ENCODE measurements around the gene FAM210B. TPM values are rescaled to one million over a fixed set of nuclear protein-coding genes. Genes with fewer than 3 reads are reported as not detected.

Gene FAM210B
- total RNA-seq, 1 experiment from 2014 or later, result 19.1 TPM

DNA sequence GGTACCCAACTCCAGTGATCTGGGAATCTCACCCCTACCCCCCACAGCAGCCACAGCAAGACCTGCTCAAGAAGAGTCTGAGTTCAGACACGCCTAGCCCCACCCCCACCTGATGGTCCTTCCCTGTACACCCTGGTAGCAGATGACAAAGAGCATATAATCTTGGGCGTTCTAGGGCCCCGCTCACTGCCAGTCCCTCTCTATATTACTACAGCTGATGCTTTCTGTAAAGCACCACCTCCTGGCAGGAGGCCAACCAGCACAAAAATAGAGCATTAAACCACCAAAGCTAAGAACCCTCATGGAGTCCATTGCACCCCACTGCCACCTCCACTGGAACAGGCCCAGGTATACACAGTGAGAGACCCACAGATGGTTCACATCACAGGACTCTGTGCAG lies 42.3 kb upstream of the FAM210B start (continued):
- TF ChIP-seq, protein P1, sequence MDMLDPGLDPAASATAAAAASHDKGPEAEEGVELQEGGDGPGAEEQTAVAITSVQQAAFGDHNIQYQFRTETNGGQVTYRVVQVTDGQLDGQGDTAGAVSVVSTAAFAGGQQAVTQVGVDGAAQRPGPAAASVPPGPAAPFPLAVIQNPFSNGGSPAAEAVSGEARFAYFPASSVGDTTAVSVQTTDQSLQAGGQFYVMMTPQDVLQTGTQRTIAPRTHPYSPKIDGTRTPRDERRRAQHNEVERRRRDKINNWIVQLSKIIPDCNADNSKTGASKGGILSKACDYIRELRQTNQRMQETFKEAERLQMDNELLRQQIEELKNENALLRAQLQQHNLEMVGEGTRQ (CRISPR knock-in tag; IDR thresholded peaks at IDR 0.05), result no peak
- TF ChIP-seq TCF7 (CRISPR knock-in tag; IDR thresholded peaks at IDR 0.05; ENCODE audit: low read depth) (no peak), ATF1 (CRISPR knock-in tag; IDR thresholded peaks at IDR 0.05) (no peak), ZBTB21 (CRISPR knock-in tag; IDR thresholded peaks at IDR 0.05; ENCODE audit: borderline replicate concordance) (no peak), CTCF (IDR thresholded peaks at IDR 0.05) (no peak), SOX15 (CRISPR knock-in tag; IDR thresholded peaks at IDR 0.05) (no peak), NFYB (CRISPR knock-in tag; conservative IDR thresholded peaks at IDR 0.05; ENCODE audit: low read depth) (no peak), NFATC4 (CRISPR knock-in tag; IDR thresholded peaks at IDR 0.05) (no peak), RORB (CRISPR knock-in tag; IDR thresholded peaks at IDR 0.05) (no peak)
- TF ChIP-seq, protein P2, sequence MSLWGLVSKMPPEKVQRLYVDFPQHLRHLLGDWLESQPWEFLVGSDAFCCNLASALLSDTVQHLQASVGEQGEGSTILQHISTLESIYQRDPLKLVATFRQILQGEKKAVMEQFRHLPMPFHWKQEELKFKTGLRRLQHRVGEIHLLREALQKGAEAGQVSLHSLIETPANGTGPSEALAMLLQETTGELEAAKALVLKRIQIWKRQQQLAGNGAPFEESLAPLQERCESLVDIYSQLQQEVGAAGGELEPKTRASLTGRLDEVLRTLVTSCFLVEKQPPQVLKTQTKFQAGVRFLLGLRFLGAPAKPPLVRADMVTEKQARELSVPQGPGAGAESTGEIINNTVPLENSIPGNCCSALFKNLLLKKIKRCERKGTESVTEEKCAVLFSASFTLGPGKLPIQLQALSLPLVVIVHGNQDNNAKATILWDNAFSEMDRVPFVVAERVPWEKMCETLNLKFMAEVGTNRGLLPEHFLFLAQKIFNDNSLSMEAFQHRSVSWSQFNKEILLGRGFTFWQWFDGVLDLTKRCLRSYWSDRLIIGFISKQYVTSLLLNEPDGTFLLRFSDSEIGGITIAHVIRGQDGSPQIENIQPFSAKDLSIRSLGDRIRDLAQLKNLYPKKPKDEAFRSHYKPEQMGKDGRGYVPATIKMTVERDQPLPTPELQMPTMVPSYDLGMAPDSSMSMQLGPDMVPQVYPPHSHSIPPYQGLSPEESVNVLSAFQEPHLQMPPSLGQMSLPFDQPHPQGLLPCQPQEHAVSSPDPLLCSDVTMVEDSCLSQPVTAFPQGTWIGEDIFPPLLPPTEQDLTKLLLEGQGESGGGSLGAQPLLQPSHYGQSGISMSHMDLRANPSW (CRISPR knock-in tag; conservative IDR thresholded peaks at IDR 0.05; ENCODE audit: low read depth), result no peak
- TF ChIP-seq, protein P3, sequence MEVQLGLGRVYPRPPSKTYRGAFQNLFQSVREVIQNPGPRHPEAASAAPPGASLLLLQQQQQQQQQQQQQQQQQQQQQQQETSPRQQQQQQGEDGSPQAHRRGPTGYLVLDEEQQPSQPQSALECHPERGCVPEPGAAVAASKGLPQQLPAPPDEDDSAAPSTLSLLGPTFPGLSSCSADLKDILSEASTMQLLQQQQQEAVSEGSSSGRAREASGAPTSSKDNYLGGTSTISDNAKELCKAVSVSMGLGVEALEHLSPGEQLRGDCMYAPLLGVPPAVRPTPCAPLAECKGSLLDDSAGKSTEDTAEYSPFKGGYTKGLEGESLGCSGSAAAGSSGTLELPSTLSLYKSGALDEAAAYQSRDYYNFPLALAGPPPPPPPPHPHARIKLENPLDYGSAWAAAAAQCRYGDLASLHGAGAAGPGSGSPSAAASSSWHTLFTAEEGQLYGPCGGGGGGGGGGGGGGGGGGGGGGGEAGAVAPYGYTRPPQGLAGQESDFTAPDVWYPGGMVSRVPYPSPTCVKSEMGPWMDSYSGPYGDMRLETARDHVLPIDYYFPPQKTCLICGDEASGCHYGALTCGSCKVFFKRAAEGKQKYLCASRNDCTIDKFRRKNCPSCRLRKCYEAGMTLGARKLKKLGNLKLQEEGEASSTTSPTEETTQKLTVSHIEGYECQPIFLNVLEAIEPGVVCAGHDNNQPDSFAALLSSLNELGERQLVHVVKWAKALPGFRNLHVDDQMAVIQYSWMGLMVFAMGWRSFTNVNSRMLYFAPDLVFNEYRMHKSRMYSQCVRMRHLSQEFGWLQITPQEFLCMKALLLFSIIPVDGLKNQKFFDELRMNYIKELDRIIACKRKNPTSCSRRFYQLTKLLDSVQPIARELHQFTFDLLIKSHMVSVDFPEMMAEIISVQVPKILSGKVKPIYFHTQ (CRISPR knock-in tag; IDR thresholded peaks at IDR 0.05), result no peak

DNA sequence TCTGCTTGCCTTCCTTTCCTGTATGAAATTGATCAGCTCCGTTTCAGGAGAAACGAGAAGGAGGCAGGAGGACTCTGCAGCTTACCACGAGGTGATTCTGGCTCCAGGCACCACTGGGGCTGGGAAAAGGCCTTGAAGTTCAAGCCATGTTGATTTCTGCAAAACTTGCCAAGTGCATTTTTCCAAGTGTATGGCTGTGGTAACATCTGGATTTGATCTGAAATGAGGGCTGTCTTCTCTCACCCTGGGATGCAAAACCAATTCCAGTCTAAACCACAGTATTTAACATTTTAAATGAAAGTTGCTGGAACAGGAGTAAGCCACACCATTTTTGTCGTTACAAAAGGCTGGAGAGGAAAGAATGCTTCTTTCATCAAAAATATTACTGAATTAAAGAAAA lies 36.1 kb upstream of the FAM210B start:
- CTCF ChIA-PET, result no interaction called here
- POLR2A ChIA-PET, result no interaction called here
- no peak for ATAC-seq
- Mint-ChIP-seq H3K4me3 (no peak overlapping the region), H3K4me1 (no peaks in the 10 kb centered on the region), H3K27ac (no peak overlapping the region), H3K27me3 (ENCODE audit: low read depth) (peaks cover 9% of the 10 kb centered on the region; the same call in 1 of the 2 replicates), H3K9me3 (peaks cover 91% of the 10 kb centered on the region), H3K36me3 (peaks cover 79% of the 10 kb centered on the region)
- no peak for TF ChIP-seq PRRX2 (CRISPR knock-in tag; IDR thresholded peaks at IDR 0.05)
- TF ChIP-seq, protein P4, sequence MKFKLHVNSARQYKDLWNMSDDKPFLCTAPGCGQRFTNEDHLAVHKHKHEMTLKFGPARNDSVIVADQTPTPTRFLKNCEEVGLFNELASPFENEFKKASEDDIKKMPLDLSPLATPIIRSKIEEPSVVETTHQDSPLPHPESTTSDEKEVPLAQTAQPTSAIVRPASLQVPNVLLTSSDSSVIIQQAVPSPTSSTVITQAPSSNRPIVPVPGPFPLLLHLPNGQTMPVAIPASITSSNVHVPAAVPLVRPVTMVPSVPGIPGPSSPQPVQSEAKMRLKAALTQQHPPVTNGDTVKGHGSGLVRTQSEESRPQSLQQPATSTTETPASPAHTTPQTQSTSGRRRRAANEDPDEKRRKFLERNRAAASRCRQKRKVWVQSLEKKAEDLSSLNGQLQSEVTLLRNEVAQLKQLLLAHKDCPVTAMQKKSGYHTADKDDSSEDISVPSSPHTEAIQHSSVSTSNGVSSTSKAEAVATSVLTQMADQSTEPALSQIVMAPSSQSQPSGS (CRISPR knock-in tag; IDR thresholded peaks at IDR 0.05; ENCODE audit: borderline replicate concordance, low read depth), result no peak
- no peak for DNase-seq (ENCODE audit: low spot score)

GRCh38 chr20:56323206-56323605 lies 35.6 kb upstream of the FAM210B start:
- Mint-ChIP-seq H3K4me1 (no peaks in the 10 kb centered on the region), H3K27ac (no peak overlapping the region), H3K9me3 (peaks cover 91% of the 10 kb centered on the region), H3K4me3 (no peak overlapping the region), H3K36me3 (peaks cover 79% of the 10 kb centered on the region), H3K27me3 (ENCODE audit: low read depth) (peaks cover 6% of the 10 kb centered on the region; the same call in 1 of the 2 replicates)
- ATAC-seq (no peak), DNase-seq (ENCODE audit: low spot score) (no peak)
- ChIA-PET CTCF (no interaction called here), POLR2A (no interaction called here)
- no peak for TF ChIP-seq ZNF138 (CRISPR knock-in tag; conservative IDR thresholded peaks at IDR 0.05)
